GM12878 (cell line): Measurements from ENCODE around the gene PAIP1. TPM values are rescaled to one million over a fixed set of nuclear protein-coding genes. Genes with fewer than 3 reads are reported as not detected.

ENCODE experiments used
- CHD2 ChIP-seq: IDR thresholded peaks from 2 replicates; pipeline ENCODE4 v1.6.1; 2011; ENCODE audit warnings: low read depth, low read length, improper control_type of control experiment, borderline replicate concordance
- CREM ChIP-seq: IDR thresholded peaks from 2 replicates; pipeline ENCODE4 v1.6.1; 2014; ENCODE audit warnings: antibody characterized with exemption, low read depth
- EED ChIP-seq: sonication (generic); IDR thresholded peaks from 2 replicates; pipeline ENCODE4 v1.6.1; 2016; ENCODE audit warnings: antibody characterized with exemption, low read depth
- KAT2A ChIP-seq: conservative IDR thresholded peaks from 2 replicates; pipeline ENCODE4 v1.6.1; 2011; ENCODE audit warnings: low read depth, low read length; ENCODE audit not compliant: control insufficient read depth
- KDM1A ChIP-seq: fragments of 200-600 bp; sonication (generic); IDR thresholded peaks from 2 replicates; pipeline ENCODE4 v1.6.1; 2016; ENCODE audit warnings: borderline replicate concordance
- MEF2A ChIP-seq: IDR thresholded peaks from 2 replicates; pipeline ENCODE4 v1.6.1; 2011; ENCODE audit warnings: low read depth, mild to moderate bottlenecking, low read length, moderate library complexity; ENCODE audit not compliant: insufficient read depth
- MXI1 ChIP-seq: fragments of 150-350 bp; IDR thresholded peaks from 2 replicates; pipeline ENCODE4 v1.6.1; 2011; ENCODE audit warnings: low read depth, mild to moderate bottlenecking, inconsistent platforms, low read length, improper control_type of control experiment
- SMAD1 ChIP-seq: fragments of 450-650 bp; IDR thresholded peaks from 2 replicates; pipeline ENCODE4 v1.6.1; 2018; ENCODE audit warnings: mild to moderate bottlenecking, low read depth; ENCODE audit not compliant: partially characterized antibody
- TCF7 ChIP-seq: IDR thresholded peaks from 2 replicates; pipeline ENCODE4 v1.6.1; 2014; ENCODE audit warnings: antibody characterized with exemption, borderline replicate concordance
- ZNF274 ChIP-seq: IDR thresholded peaks from one replicate; pipeline ENCODE4 v1.8.0; 2011; ENCODE audit not compliant: insufficient read length, insufficient read depth
- polyA plus RNA-seq, 11 experiments: library from polyadenylated mRNA; depleted of rRNA in 4 of 11; unstranded in 6 of 11; stranded (reverse) in 5 of 11; fragments of >200 nt; fragmentation: Nextera tagmentation in 4 of 11; fragmentation: Illumina TruSeq in 1 of 11; extraction: Ambion mirVana in 4 of 11; extraction: Trizol in 1 of 11; gene quantifications; 1 replicate in 1 of 11; 2 replicates in 10 of 11; pipeline versions ENCODE4 v1.2.1 to v1.2.3, GENCODE V29; 2011 to 2016; ENCODE audit warnings: inconsistent platforms in 2 of 11, missing spikeins in 2 of 11, low read depth in 1 of 11
- total RNA-seq, 4 experiments: library from RNA; depleted of rRNA in 3 of 4; stranded (reverse); fragments of >200 nt in 3 of 4; fragmentation: Illumina TruSeq in 1 of 4; extraction: Trizol in 1 of 4; gene quantifications; 2 replicates each; pipeline versions ENCODE4 v1.2.1 to v1.2.3, GENCODE V29; 2013 to 2021
- TF ChIP-seq, protein P1 (sequence below): fragments of 150-350 bp; IDR thresholded peaks from 2 replicates; pipeline ENCODE4 v1.6.1; 2014; ENCODE audit warnings: mild to moderate bottlenecking, low read depth, low read length
- TF ChIP-seq, protein P2 (sequence below): fragments of 450-650 bp; IDR thresholded peaks from 2 replicates; pipeline ENCODE4 v1.6.1; 2017; ENCODE audit warnings: antibody characterized with exemption, mild to moderate bottlenecking, moderate library complexity
- TF ChIP-seq, protein P3 (sequence below): fragments of 450-650 bp; IDR thresholded peaks from 2 replicates; pipeline ENCODE4 v1.6.1; 2017; ENCODE audit warnings: borderline replicate concordance
- TF ChIP-seq, protein P4 (sequence below): IDR thresholded peaks from 2 replicates; pipeline ENCODE4 v1.6.1; 2012; ENCODE audit warnings: improper control_type of control experiment, low read depth, low read length; ENCODE audit not compliant: insufficient replicate concordance
- TF ChIP-seq, protein P5 (sequence below), 3 experiments: IDR thresholded peaks in 2 of 3; conservative IDR thresholded peaks in 1 of 3; 2 replicates each; pipeline ENCODE4 v1.5.1; 2011; ENCODE audit warnings: low read depth in 3 of 3, low read length in 3 of 3, mild to moderate bottlenecking in 3 of 3, control low read depth in 2 of 3, moderate library complexity in 2 of 3, inconsistent platforms in 1 of 3, mixed read lengths in 1 of 3; ENCODE audit not compliant: control insufficient read depth in 2 of 3, insufficient read depth in 1 of 3; ENCODE audit errors: extremely low read depth in 1 of 3

The PAIP1 gene
- total and polyA plus RNA-seq, 10 of the 15 experiments (the other 5 are each of a cell fraction or from before 2014, with no cell fraction given) = 37.4 to 90.9 (median 57.0) TPM

DNA sequence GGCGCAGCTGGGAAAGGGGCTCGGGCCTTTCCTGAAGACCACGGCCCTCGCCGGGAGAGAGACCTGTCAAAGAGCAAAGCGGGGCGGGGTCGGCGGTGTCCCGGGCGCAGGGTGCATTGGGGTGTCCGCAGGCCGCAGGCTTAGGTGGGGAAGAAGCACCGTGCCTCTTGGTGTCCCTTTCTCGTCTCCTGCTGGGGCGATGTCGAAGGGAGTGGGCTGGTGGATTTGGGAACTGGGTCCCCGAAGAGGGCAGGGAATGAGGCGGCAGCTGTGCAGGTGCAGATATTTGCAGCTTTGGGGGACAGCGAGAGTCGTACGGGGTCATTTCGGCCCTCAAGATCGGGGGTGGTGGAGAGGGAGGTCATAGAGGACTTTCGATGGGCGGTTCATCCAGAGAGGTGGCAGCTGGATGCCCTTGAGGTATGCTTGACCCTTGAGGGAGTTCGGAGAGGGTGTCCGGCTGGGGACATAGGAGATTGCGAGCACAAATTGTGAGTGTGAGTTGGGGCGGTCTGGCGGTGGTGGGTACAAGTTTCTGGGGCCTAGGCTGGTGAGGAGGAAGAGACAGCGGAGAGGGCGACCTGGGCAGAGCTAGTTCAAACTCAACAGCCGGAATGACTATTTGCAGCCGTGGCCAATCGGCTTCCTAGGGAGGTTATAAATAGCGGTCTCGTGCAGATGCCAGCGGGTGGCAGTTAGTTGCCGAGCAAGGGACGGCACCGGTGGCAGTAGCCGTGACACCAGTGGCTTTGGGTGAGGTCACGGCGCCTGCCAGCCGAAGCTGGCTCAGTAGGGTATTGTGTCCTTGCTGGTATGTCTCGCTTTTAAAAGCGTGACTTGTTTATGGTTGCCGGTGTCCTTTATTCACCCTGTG is 46.7 kb upstream of the PAIP1 start (continued):
- TF ChIP-seq, protein P1, sequence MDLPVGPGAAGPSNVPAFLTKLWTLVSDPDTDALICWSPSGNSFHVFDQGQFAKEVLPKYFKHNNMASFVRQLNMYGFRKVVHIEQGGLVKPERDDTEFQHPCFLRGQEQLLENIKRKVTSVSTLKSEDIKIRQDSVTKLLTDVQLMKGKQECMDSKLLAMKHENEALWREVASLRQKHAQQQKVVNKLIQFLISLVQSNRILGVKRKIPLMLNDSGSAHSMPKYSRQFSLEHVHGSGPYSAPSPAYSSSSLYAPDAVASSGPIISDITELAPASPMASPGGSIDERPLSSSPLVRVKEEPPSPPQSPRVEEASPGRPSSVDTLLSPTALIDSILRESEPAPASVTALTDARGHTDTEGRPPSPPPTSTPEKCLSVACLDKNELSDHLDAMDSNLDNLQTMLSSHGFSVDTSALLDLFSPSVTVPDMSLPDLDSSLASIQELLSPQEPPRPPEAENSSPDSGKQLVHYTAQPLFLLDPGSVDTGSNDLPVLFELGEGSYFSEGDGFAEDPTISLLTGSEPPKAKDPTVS = no peak
- TF ChIP-seq MEF2A = no peak
- TF ChIP-seq, protein P2, sequence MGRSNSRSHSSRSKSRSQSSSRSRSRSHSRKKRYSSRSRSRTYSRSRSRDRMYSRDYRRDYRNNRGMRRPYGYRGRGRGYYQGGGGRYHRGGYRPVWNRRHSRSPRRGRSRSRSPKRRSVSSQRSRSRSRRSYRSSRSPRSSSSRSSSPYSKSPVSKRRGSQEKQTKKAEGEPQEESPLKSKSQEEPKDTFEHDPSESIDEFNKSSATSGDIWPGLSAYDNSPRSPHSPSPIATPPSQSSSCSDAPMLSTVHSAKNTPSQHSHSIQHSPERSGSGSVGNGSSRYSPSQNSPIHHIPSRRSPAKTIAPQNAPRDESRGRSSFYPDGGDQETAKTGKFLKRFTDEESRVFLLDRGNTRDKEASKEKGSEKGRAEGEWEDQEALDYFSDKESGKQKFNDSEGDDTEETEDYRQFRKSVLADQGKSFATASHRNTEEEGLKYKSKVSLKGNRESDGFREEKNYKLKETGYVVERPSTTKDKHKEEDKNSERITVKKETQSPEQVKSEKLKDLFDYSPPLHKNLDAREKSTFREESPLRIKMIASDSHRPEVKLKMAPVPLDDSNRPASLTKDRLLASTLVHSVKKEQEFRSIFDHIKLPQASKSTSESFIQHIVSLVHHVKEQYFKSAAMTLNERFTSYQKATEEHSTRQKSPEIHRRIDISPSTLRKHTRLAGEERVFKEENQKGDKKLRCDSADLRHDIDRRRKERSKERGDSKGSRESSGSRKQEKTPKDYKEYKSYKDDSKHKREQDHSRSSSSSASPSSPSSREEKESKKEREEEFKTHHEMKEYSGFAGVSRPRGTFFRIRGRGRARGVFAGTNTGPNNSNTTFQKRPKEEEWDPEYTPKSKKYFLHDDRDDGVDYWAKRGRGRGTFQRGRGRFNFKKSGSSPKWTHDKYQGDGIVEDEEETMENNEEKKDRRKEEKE = no peak
- TF ChIP-seq ZNF274 = no peak
- no peak for TF ChIP-seq SMAD1
- TF ChIP-seq CHD2 = 0 out of 2 replicates have a peak, but pooled peaks have one; percentile 2
- TF ChIP-seq, protein P3, sequence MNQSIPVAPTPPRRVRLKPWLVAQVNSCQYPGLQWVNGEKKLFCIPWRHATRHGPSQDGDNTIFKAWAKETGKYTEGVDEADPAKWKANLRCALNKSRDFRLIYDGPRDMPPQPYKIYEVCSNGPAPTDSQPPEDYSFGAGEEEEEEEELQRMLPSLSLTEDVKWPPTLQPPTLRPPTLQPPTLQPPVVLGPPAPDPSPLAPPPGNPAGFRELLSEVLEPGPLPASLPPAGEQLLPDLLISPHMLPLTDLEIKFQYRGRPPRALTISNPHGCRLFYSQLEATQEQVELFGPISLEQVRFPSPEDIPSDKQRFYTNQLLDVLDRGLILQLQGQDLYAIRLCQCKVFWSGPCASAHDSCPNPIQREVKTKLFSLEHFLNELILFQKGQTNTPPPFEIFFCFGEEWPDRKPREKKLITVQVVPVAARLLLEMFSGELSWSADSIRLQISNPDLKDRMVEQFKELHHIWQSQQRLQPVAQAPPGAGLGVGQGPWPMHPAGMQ = no peak
- TF ChIP-seq, protein P4, sequence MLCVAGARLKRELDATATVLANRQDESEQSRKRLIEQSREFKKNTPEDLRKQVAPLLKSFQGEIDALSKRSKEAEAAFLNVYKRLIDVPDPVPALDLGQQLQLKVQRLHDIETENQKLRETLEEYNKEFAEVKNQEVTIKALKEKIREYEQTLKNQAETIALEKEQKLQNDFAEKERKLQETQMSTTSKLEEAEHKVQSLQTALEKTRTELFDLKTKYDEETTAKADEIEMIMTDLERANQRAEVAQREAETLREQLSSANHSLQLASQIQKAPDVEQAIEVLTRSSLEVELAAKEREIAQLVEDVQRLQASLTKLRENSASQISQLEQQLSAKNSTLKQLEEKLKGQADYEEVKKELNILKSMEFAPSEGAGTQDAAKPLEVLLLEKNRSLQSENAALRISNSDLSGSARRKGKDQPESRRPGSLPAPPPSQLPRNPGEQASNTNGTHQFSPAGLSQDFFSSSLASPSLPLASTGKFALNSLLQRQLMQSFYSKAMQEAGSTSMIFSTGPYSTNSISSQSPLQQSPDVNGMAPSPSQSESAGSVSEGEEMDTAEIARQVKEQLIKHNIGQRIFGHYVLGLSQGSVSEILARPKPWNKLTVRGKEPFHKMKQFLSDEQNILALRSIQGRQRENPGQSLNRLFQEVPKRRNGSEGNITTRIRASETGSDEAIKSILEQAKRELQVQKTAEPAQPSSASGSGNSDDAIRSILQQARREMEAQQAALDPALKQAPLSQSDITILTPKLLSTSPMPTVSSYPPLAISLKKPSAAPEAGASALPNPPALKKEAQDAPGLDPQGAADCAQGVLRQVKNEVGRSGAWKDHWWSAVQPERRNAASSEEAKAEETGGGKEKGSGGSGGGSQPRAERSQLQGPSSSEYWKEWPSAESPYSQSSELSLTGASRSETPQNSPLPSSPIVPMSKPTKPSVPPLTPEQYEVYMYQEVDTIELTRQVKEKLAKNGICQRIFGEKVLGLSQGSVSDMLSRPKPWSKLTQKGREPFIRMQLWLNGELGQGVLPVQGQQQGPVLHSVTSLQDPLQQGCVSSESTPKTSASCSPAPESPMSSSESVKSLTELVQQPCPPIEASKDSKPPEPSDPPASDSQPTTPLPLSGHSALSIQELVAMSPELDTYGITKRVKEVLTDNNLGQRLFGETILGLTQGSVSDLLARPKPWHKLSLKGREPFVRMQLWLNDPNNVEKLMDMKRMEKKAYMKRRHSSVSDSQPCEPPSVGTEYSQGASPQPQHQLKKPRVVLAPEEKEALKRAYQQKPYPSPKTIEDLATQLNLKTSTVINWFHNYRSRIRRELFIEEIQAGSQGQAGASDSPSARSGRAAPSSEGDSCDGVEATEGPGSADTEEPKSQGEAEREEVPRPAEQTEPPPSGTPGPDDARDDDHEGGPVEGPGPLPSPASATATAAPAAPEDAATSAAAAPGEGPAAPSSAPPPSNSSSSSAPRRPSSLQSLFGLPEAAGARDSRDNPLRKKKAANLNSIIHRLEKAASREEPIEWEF = no peak
- no peak for TF ChIP-seq KAT2A
- no peak for TF ChIP-seq CREM
- no peak for TF ChIP-seq MXI1
- no peak for TF ChIP-seq EED
- TF ChIP-seq, protein P5, sequence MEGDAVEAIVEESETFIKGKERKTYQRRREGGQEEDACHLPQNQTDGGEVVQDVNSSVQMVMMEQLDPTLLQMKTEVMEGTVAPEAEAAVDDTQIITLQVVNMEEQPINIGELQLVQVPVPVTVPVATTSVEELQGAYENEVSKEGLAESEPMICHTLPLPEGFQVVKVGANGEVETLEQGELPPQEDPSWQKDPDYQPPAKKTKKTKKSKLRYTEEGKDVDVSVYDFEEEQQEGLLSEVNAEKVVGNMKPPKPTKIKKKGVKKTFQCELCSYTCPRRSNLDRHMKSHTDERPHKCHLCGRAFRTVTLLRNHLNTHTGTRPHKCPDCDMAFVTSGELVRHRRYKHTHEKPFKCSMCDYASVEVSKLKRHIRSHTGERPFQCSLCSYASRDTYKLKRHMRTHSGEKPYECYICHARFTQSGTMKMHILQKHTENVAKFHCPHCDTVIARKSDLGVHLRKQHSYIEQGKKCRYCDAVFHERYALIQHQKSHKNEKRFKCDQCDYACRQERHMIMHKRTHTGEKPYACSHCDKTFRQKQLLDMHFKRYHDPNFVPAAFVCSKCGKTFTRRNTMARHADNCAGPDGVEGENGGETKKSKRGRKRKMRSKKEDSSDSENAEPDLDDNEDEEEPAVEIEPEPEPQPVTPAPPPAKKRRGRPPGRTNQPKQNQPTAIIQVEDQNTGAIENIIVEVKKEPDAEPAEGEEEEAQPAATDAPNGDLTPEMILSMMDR (IDR thresholded peaks at IDR 0.05 in 2 of 3, conservative IDR thresholded peaks at IDR 0.05 in 1 of 3; ENCODE audit: control insufficient read depth in 2 of 3, extremely low read depth in 1 of 3, insufficient read depth in 1 of 3, low read depth in 3 of 3, low read length in 3 of 3) = no peak
- TF ChIP-seq TCF7 = no peak
- TF ChIP-seq KDM1A = no peak
